ENCODE data around the gene NCAPD2.

NCAPD2 gene

DNA sequence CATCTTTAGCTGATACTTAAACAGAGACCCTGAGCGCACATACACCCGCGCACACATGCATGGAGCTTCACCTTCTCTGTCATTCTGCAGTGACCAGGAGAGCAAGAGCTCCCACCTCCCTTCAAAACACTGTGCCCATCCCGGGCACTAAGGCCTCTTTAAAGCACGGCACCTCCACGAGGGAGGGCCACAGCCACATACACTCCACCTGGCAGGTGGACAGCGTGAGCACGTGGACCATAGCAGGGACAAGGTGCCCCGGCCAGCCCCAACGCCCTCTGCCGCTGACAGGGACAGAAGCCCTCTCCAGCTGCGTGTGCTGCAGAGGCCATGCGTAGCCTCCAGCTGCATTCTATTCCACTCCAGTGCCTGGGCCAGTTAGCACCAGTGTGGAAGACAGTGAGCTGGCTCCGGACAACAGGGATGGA is 45.8 kb downstream of the NCAPD2 start:
- Histone ChIP-seq H3K36me3 (ENCODE audit: control insufficient read depth in 2 of 2, insufficient read depth in 1 of 2, low read length in 2 of 2) (peaks cover 11 to 83% of the 10 kb centered on the region in 2 experiments; a peak in 2 of 3 replicates), H3K27ac (ENCODE audit: extremely low read depth, low read depth, low read length) (no peak overlapping the region), H3K4me3 (ENCODE audit: low read depth, low read length) (no peak overlapping the region), H3K4me1 (ENCODE audit: control insufficient read depth, insufficient read depth, low read length) (peaks cover 4% of the 10 kb centered on the region; the same call in 1 of the 2 replicates), H3K9me3 (ENCODE audit: control insufficient read depth, insufficient read depth, low read depth, low read length) (no peaks in the 10 kb centered on the region)
- POLR2A ChIA-PET = interaction anchor here (1.0 to 4.9 kb wide), 8 partner anchors 13 to 149 kb away, joined by 3 to 46 read pairs (median 6); partner anchors contain the start of genes MRPL51, NOP2, VAMP1 and ZNF384
- CTCF ChIA-PET = interaction anchor here (0.6 to 3.6 kb wide), 10 partner anchors 11 to 350 kb away, joined by 3 to 51 read pairs (median 4); partner anchors contain the start of gene VAMP1
- TF ChIP-seq ZNF416 (tag by site-specific recombination; IDR thresholded peaks at IDR 0.05) (no peak), ZNF211 (tag by site-specific recombination; IDR thresholded peaks at IDR 0.05; ENCODE audit: low read depth) (no peak), ZNF843 (tag by site-specific recombination; IDR thresholded peaks at IDR 0.05) (no peak), ZNF600 (tag by site-specific recombination; IDR thresholded peaks at IDR 0.05) (peak; percentile 66)

DNA sequence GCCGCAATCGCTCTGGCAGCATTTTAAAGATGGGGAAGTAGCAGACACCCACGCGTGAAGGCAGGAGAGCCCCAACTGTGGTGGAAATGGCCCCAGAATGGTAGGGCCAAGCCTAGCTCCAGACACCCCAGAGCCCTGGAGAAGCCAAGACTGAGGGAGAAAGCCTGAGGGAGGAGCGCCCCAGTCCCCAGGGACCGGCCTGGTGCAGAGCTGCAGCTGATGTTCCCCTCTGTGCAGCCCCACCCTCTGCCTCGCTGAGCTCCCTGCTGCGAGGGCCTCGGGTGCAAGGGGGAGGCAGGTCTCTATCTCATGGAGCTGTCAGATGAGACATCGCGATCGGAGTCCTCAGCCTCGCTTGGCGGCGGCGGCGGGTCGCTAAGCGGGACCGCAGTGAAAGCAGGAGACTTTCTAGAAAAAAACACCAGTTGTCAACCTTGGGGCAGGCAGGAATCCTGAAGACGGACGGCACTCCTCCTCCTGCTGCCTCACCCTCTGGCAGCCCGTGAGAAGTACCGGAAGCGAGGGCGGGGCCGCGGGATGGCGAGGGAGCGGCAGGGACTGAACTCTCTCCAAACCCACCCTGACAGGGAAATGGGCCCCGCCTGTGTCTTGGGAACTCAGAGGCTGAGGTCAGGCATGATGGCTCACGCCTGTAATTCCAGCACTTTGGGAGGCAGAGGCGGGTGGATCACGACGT is 46.4 kb downstream of the NCAPD2 start:
- Histone ChIP-seq H3K4me1 (ENCODE audit: control insufficient read depth, insufficient read depth, low read length) (peaks cover 4% of the 10 kb centered on the region; the same call in 1 of the 2 replicates), H3K36me3 (ENCODE audit: control insufficient read depth in 2 of 2, insufficient read depth in 1 of 2, low read length in 2 of 2) (peaks cover 13 to 78% of the 10 kb centered on the region in 2 experiments; a peak in 2 of 3 replicates), H3K27ac (ENCODE audit: extremely low read depth, low read depth, low read length) (peak overlapping the region; percentile 38; the same call in 1 of the 2 replicates), H3K9me3 (ENCODE audit: control insufficient read depth, insufficient read depth, low read depth, low read length) (no peaks in the 10 kb centered on the region), H3K4me3 (ENCODE audit: low read depth, low read length) (no peak overlapping the region)
- ChIA-PET CTCF (interaction anchor here (0.7 to 3.6 kb wide), 6 partner anchors 10 to 285 kb away, joined by 3 to 51 read pairs (median 4); no protein-coding TSS in a partner anchor), POLR2A (interaction anchor here (1.0 to 4.9 kb wide), 9 partner anchors 13 to 213 kb away, joined by 3 to 46 read pairs (median 5); partner anchors contain the start of genes MLF2, MRPL51, NOP2 and VAMP1)
- TF ChIP-seq ZEB2 (tag by site-specific recombination; IDR thresholded peaks at IDR 0.05) (peak; percentile 28; the same call in 1 of the 2 replicates), ZNF146 (tag by site-specific recombination; IDR thresholded peaks at IDR 0.05) (no peak), ZIC2 (tag by site-specific recombination; IDR thresholded peaks at IDR 0.05) (peak; percentile 61), ZNF777 (tag by site-specific recombination; IDR thresholded peaks at IDR 0.05; ENCODE audit: borderline replicate concordance) (no peak), ZNF623 (tag by site-specific recombination; IDR thresholded peaks at IDR 0.05) (no peak), ZSCAN16 (tag by site-specific recombination; IDR thresholded peaks at IDR 0.05) (no peak), EGR2 (tag by site-specific recombination; IDR thresholded peaks at IDR 0.05; ENCODE audit: low read depth) (peak; percentile 20; the same call in 1 of the 2 replicates), YY1 (tag by site-specific recombination; IDR thresholded peaks at IDR 0.05) (no peak), ZNF629 (tag by site-specific recombination; IDR thresholded peaks at IDR 0.05) (peak; percentile 71; the same call in 1 of the 2 replicates), KLF9 (tag by site-specific recombination; IDR thresholded peaks at IDR 0.05; ENCODE audit: low read depth) (0 out of 2 replicates have a peak, but pooled peaks have one; percentile 39), ZNF677 (tag by site-specific recombination; IDR thresholded peaks at IDR 0.05) (no peak), SP7 (tag by site-specific recombination; IDR thresholded peaks at IDR 0.05) (peak; percentile 72), ZNF48 (tag by site-specific recombination; IDR thresholded peaks at IDR 0.05) (no peak), ZNF600 (tag by site-specific recombination; IDR thresholded peaks at IDR 0.05) (peak; percentile 6; the same call in 1 of the 2 replicates), ZSCAN23 (tag by site-specific recombination; IDR thresholded peaks at IDR 0.05) (no peak), ZNF24 (tag by site-specific recombination; IDR thresholded peaks at IDR 0.05) (0 out of 2 replicates have a peak, but pooled peaks have one; percentile 14), ZNF112 (tag by site-specific recombination; IDR thresholded peaks at IDR 0.05) (no peak), ZBTB8A (tag by site-specific recombination; IDR thresholded peaks at IDR 0.05) (peak; percentile 61; the same call in 1 of the 2 replicates), KLF1 (tag by site-specific recombination; IDR thresholded peaks at IDR 0.05) (peak; percentile 97), ZNF341 (tag by site-specific recombination; IDR thresholded peaks at IDR 0.05; ENCODE audit: low read depth) (peak; percentile 73), SP2 (tag by site-specific recombination; IDR thresholded peaks at IDR 0.05) (peak; percentile 72)
- TF ChIP-seq, protein P1, sequence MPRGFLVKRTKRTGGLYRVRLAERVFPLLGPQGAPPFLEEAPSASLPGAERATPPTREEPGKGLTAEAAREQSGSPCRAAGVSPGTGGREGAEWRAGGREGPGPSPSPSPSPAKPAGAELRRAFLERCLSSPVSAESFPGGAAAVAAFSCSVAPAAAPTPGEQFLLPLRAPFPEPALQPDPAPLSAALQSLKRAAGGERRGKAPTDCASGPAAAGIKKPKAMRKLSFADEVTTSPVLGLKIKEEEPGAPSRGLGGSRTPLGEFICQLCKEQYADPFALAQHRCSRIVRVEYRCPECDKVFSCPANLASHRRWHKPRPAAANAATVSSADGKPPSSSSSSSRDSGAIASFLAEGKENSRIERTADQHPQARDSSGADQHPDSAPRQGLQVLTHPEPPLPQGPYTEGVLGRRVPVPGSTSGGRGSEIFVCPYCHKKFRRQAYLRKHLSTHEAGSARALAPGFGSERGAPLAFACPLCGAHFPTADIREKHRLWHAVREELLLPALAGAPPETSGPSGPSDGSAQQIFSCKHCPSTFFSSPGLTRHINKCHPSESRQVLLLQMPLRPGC (tag by site-specific recombination; IDR thresholded peaks at IDR 0.05) = peak; percentile 60; the same call in 1 of the 2 replicates
- TF ChIP-seq, protein P2, sequence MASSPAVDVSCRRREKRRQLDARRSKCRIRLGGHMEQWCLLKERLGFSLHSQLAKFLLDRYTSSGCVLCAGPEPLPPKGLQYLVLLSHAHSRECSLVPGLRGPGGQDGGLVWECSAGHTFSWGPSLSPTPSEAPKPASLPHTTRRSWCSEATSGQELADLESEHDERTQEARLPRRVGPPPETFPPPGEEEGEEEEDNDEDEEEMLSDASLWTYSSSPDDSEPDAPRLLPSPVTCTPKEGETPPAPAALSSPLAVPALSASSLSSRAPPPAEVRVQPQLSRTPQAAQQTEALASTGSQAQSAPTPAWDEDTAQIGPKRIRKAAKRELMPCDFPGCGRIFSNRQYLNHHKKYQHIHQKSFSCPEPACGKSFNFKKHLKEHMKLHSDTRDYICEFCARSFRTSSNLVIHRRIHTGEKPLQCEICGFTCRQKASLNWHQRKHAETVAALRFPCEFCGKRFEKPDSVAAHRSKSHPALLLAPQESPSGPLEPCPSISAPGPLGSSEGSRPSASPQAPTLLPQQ (tag by site-specific recombination; IDR thresholded peaks at IDR 0.05) = peak; percentile 77
- TF ChIP-seq, protein P3, sequence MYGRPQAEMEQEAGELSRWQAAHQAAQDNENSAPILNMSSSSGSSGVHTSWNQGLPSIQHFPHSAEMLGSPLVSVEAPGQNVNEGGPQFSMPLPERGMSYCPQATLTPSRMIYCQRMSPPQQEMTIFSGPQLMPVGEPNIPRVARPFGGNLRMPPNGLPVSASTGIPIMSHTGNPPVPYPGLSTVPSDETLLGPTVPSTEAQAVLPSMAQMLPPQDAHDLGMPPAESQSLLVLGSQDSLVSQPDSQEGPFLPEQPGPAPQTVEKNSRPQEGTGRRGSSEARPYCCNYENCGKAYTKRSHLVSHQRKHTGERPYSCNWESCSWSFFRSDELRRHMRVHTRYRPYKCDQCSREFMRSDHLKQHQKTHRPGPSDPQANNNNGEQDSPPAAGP (tag by site-specific recombination; IDR thresholded peaks at IDR 0.05) = peak; percentile 85
- TF ChIP-seq, protein P4, sequence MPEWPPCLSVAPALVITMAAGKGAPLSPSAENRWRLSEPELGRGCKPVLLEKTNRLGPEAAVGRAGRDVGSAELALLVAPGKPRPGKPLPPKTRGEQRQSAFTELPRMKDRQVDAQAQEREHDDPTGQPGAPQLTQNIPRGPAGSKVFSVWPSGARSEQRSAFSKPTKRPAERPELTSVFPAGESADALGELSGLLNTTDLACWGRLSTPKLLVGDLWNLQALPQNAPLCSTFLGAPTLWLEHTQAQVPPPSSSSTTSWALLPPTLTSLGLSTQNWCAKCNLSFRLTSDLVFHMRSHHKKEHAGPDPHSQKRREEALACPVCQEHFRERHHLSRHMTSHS (tag by site-specific recombination; IDR thresholded peaks at IDR 0.05) = no peak
